ENCODE measurements around the gene SLC22A7. TPM values are rescaled to one million over a fixed set of nuclear protein-coding genes. Genes with fewer than 3 reads are reported as not detected.

SLC22A7 gene
- total RNA-seq, 1 experiment from 2014 or later, result not detected

DNA sequence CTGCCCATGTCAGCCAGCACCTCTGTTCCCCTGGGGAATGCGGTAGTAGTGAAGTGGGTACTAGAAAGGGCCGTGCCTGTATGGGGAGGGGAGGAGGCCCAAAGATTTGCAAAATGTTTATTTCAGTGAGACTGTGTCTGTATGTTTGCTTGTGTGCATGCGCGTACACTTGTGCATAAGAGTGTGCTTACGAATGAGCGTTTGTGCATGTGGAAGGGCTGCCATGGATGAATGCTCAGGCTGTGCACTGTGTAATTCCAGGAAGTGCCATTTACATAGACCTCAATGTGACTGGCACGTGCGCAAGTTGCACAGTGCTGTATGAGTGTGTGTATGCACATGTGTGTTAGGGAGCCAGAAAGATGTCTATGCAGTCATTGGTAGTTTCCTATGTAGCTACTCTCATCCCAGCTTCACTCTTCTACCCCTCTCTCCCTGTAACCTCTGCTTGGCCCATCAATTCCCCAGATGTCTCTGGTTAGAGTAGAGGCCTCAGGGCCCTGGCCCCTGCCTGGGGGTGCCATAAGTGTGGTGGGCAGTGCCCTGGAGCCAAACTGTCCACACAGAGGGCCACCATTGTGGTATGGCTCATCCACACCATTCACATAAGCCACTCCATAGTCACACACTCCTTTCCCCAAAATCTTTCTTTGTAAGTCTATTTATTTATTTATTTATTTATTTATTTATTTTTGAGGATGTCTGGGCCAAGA, 26.8 kb upstream of the SLC22A7 start:
- Histone ChIP-seq H3K9me2 (replicated peaks; ENCODE audit: low read length) (no peaks in the 10 kb centered on the region), H3K4me3 (ENCODE audit: low read length) (no peak overlapping the region), H3K4me2 (ENCODE audit: low read length) (no peak overlapping the region), H3F3A (ENCODE audit: low read length, unreplicated experiment) (no peaks in the 10 kb centered on the region), H3K4me1 (ENCODE audit: insufficient read depth, low read length) (no peaks in the 10 kb centered on the region), H3K27ac (ENCODE audit: low read length) (no peak overlapping the region), H3K79me2 (ENCODE audit: low read length) (no peaks in the 10 kb centered on the region), H3K9me3 (ENCODE audit: low read length) (no peaks in the 10 kb centered on the region), H3K9ac (ENCODE audit: low read length) (no peak overlapping the region), H2AFZ (ENCODE audit: low read length) (no peak overlapping the region), H3K27me3 (ENCODE audit: low read length) (peaks cover 17% of the 10 kb centered on the region), H3K36me3 (ENCODE audit: low read depth, low read length) (no peaks in the 10 kb centered on the region), H4K20me1 (ENCODE audit: low read length) (no peaks in the 10 kb centered on the region)
- no peak for DNase-seq
- CTCF ChIA-PET, result no interaction called here
- intact Hi-C loops (cut with micrococcal nuclease), result no loop called here
- TF ChIP-seq, protein P1, sequence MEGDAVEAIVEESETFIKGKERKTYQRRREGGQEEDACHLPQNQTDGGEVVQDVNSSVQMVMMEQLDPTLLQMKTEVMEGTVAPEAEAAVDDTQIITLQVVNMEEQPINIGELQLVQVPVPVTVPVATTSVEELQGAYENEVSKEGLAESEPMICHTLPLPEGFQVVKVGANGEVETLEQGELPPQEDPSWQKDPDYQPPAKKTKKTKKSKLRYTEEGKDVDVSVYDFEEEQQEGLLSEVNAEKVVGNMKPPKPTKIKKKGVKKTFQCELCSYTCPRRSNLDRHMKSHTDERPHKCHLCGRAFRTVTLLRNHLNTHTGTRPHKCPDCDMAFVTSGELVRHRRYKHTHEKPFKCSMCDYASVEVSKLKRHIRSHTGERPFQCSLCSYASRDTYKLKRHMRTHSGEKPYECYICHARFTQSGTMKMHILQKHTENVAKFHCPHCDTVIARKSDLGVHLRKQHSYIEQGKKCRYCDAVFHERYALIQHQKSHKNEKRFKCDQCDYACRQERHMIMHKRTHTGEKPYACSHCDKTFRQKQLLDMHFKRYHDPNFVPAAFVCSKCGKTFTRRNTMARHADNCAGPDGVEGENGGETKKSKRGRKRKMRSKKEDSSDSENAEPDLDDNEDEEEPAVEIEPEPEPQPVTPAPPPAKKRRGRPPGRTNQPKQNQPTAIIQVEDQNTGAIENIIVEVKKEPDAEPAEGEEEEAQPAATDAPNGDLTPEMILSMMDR (conservative IDR thresholded peaks at IDR 0.05; ENCODE audit: low read depth, low read length), result no peak
- TF ChIP-seq EZH2 (IDR thresholded peaks at IDR 0.05; ENCODE audit: low read length, unreplicated experiment), result no peak
- no peak for TF ChIP-seq EZH2phosphoT487 (IDR thresholded peaks at IDR 0.05; ENCODE audit: borderline replicate concordance, low read length)
- POLR2A ChIA-PET (ENCODE audit: unreplicated experiment), result no interaction called here
- no TSS peak for BruUV-seq (replicated peaks)
- no peak for ATAC-seq

DNA sequence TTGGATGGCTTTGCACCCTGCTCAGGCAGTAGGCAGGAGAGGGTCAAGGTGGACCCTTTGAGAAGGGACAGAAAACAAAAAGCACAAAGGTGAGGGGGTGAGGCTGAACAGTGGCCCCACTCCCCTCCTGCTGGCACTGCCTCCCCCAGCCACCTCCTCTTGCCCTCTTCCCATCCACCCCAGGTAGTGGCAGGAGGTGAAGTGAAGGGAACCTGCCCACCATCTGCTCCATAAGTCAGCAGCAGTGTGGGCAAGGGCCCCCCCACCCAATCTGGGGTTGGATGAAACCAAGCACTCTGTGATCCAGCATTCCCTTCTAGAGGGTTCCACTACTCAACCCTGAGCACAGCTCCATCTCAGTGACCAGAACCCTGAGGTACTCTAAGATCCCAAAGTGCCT, 26.1 kb upstream of the SLC22A7 start:
- intact Hi-C loops (cut with micrococcal nuclease), result no loop called here
- ATAC-seq (no peak), DNase-seq (no peak)
- Histone ChIP-seq H3K79me2 (ENCODE audit: low read length) (no peaks in the 10 kb centered on the region), H4K20me1 (ENCODE audit: low read length) (no peaks in the 10 kb centered on the region), H3K9ac (ENCODE audit: low read length) (no peak overlapping the region), H3K4me3 (ENCODE audit: low read length) (no peak overlapping the region), H3K9me2 (replicated peaks; ENCODE audit: low read length) (no peaks in the 10 kb centered on the region), H3K36me3 (ENCODE audit: low read depth, low read length) (no peaks in the 10 kb centered on the region), H3K9me3 (ENCODE audit: low read length) (no peaks in the 10 kb centered on the region), H3K27me3 (ENCODE audit: low read length) (peaks cover 17% of the 10 kb centered on the region), H3F3A (ENCODE audit: low read length, unreplicated experiment) (no peaks in the 10 kb centered on the region), H3K27ac (ENCODE audit: low read length) (no peak overlapping the region), H3K4me2 (ENCODE audit: low read length) (no peak overlapping the region), H3K4me1 (ENCODE audit: insufficient read depth, low read length) (no peaks in the 10 kb centered on the region), H2AFZ (ENCODE audit: low read length) (no peak overlapping the region)
- TF ChIP-seq EZH2 (IDR thresholded peaks at IDR 0.05; ENCODE audit: low read length, unreplicated experiment) (no peak), EZH2phosphoT487 (IDR thresholded peaks at IDR 0.05; ENCODE audit: borderline replicate concordance, low read length) (no peak)
- TF ChIP-seq, protein P1 (conservative IDR thresholded peaks at IDR 0.05; ENCODE audit: low read depth, low read length), result no peak
- no TSS peak for BruUV-seq (replicated peaks)
- POLR2A ChIA-PET (ENCODE audit: unreplicated experiment), result no interaction called here
- CTCF ChIA-PET, result no interaction called here

DNA sequence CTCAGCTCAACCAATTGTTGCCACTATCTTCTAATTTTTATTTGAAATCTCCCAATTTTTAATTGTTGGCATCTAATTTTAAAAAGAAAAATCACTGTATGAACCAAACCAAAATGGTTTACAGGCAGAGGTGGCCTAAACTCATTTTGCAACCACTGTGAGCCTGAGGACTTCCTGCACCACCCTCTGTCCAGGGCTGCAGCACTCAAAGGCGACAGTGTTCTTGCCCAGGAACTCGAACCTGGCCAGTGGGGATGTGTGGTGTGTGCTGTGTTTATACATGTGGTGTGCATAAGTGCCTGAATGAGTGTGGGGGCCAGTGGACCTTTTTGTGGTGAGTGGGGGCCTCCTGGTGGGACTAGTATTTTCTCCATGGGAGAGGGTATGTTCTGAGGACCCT, 24.4 kb upstream of the SLC22A7 start:
- H2AFZ ChIP-seq (ENCODE audit: low read length), result no peak overlapping the region
- no peaks in the 10 kb centered on the region for H3K79me2 ChIP-seq (ENCODE audit: low read length)
- no peak for ATAC-seq
- no peaks in the 10 kb centered on the region for H4K20me1 ChIP-seq (ENCODE audit: low read length)
- no TSS peak for BruUV-seq (replicated peaks)
- H3K36me3 ChIP-seq (ENCODE audit: low read depth, low read length), result no peaks in the 10 kb centered on the region
- H3K9me3 ChIP-seq (ENCODE audit: low read length), result no peaks in the 10 kb centered on the region
- TF ChIP-seq EZH2phosphoT487 (IDR thresholded peaks at IDR 0.05; ENCODE audit: borderline replicate concordance, low read length) (no peak), EZH2 (IDR thresholded peaks at IDR 0.05; ENCODE audit: low read length, unreplicated experiment) (no peak)
- TF ChIP-seq, protein P1 (conservative IDR thresholded peaks at IDR 0.05; ENCODE audit: low read depth, low read length), result no peak
- H3F3A ChIP-seq (ENCODE audit: low read length, unreplicated experiment), result no peaks in the 10 kb centered on the region
- ChIA-PET POLR2A (ENCODE audit: unreplicated experiment) (no interaction called here), CTCF (no interaction called here)
- H3K9me2 ChIP-seq (replicated peaks; ENCODE audit: low read length), result no peaks in the 10 kb centered on the region
- H3K9ac ChIP-seq (ENCODE audit: low read length), result no peak overlapping the region
- H3K27me3 ChIP-seq (ENCODE audit: low read length), result peaks cover 17% of the 10 kb centered on the region
- no peak for DNase-seq
- intact Hi-C loops (cut with micrococcal nuclease), result no loop called here
- H3K27ac ChIP-seq (ENCODE audit: low read length), result no peak overlapping the region
- H3K4me1 ChIP-seq (ENCODE audit: insufficient read depth, low read length), result peaks cover 6% of the 10 kb centered on the region; the same call in 1 of the 2 replicates
- H3K4me3 ChIP-seq (ENCODE audit: low read length), result no peak overlapping the region
- no peak overlapping the region for H3K4me2 ChIP-seq (ENCODE audit: low read length)
